Measurements from ENCODE around the gene PRR14.
A peak's percentile ranks its signal among the peaks of the same experiment; 100 is the strongest.
"Not testable (repeated sequence)": the region's sequence is repeated elsewhere in the genome, so short reads cannot be mapped to it uniquely, and the experiment has no call there.

PRR14 gene

GRCh38 chr16:30633526-30633925 is 17.2 kb upstream of the PRR14 start:
- H3K4me3 ChIP-seq (replicated peaks in 1 of 2; ENCODE audit: low read depth in 2 of 2, low read length in 2 of 2), result peak overlapping the region; percentile 70 to 76
- DNase-seq (ENCODE audit: low read depth in 2 of 2), result no peak
- TF ChIP-seq CTCF (IDR thresholded peaks at IDR 0.05; ENCODE audit: low read depth, low read length), result no peak

GRCh38 chr16:30636599-30636998 is 14.2 kb upstream of the PRR14 start:
- DNase-seq (ENCODE audit: low read depth in 2 of 2), result no peak
- H3K4me3 ChIP-seq (replicated peaks in 1 of 2; ENCODE audit: low read depth in 2 of 2, low read length in 2 of 2), result no peak overlapping the region
- no peak for TF ChIP-seq CTCF (IDR thresholded peaks at IDR 0.05; ENCODE audit: low read depth, low read length)

GRCh38 chr16:30637139-30637538 is 13.6 kb upstream of the PRR14 start:
- DNase-seq (ENCODE audit: low read depth in 2 of 2); H3K4me3 ChIP-seq (replicated peaks in 1 of 2; ENCODE audit: low read depth in 2 of 2, low read length in 2 of 2): not testable (repeated sequence)

- no peak overlapping the region for H3K4me3 ChIP-seq (replicated peaks in 1 of 2; ENCODE audit: low read depth in 2 of 2, low read length in 2 of 2)
- DNase-seq (ENCODE audit: low read depth in 2 of 2), result peak; percentile 58 to 69
- peak; percentile 60 for TF ChIP-seq CTCF (IDR thresholded peaks at IDR 0.05; ENCODE audit: low read depth, low read length)
Observed at GRCh38 chr16:30637944-30638343, 12.8 kb upstream of the PRR14 start.

- no peak overlapping the region for H3K4me3 ChIP-seq (replicated peaks in 1 of 2; ENCODE audit: low read depth in 2 of 2, low read length in 2 of 2)
- TF ChIP-seq CTCF (IDR thresholded peaks at IDR 0.05; ENCODE audit: low read depth, low read length), result no peak
Observed at GRCh38 chr16:30641378-30641982, 9.3 kb upstream of the PRR14 start.

GRCh38 chr16:30644334-30644830 is 6.4 kb upstream of the PRR14 start:
- DNase-seq (ENCODE audit: low read depth in 2 of 2), result no peak

More at GRCh38 chr16:30641378-30641982, 9.3 kb upstream of the PRR14 start:
- DNase-seq (ENCODE audit: low read depth in 2 of 2), result no peak

GRCh38 chr16:30645727-30646126 is 5.0 kb upstream of the PRR14 start:
- H3K4me3 ChIP-seq (replicated peaks in 1 of 2; ENCODE audit: low read depth in 2 of 2, low read length in 2 of 2), result no peak overlapping the region
- DNase-seq (ENCODE audit: low read depth in 2 of 2), result no peak
- no peak for TF ChIP-seq CTCF (IDR thresholded peaks at IDR 0.05; ENCODE audit: low read depth, low read length)

More at GRCh38 chr16:30644334-30644830, 6.4 kb upstream of the PRR14 start:
- no peak for TF ChIP-seq CTCF (IDR thresholded peaks at IDR 0.05; ENCODE audit: low read depth, low read length)
- no peak overlapping the region for H3K4me3 ChIP-seq (replicated peaks in 1 of 2; ENCODE audit: low read depth in 2 of 2, low read length in 2 of 2)

Data from cardiac fibroblast (primary cell).